ENCODE measurements around the gene FTO.

The FTO gene

DNA sequence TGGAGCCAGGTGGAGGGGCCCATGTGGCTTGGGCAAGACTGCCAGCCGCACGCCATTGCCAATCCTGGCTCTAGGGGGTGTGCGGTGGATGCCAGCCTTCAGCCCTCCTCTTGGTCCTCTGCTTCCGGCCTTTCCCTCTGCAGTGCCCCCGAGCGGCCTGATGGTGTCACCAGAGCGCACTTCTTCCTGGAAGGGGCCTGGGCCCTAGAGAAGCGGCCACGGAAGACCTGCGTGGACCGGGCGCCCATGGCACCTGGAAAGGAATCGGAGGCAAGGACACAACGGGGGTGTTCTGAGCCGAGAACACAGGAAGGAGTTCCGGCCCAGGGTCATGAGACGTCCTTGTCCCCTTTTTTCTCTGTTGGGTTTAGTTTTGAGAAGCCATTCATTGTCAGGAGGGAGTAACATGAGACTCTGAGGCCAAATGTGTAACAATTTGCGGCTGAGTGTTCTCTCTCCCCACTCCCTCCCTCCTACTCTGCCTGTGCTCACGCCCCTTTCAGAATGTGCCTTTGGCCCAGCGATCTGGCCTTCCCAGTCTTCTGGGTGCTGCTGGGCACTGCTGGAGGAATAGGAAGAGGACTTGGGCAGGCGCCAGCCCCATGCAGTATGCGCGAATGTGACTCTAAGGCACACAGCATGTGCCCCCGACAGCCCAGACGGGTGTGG lies 489.8 kb downstream of the FTO start:
- peak; percentile 3 for DNase-seq

DNA sequence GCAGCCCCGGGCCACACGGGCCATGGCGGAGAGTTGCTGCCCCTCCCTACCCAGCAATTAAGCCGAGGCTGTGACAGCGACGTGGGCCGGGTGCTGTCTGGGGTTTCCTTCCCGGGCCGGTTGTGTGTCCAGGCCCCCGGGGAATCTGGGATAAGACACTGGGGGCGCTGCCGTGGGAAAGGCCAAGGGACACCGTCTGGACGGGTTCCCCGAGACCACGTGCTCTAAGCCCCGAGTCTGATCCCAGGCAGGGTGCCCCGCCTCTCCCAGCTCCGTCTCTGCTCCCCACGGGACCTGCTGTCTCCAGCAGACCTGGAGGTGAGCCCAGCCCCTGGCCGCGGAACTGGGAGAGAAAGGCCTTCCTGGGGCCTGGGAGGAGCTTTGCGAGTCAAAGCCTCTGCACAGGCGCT lies 490.4 kb downstream of the FTO start:
- DNase-seq: no peak

DNA sequence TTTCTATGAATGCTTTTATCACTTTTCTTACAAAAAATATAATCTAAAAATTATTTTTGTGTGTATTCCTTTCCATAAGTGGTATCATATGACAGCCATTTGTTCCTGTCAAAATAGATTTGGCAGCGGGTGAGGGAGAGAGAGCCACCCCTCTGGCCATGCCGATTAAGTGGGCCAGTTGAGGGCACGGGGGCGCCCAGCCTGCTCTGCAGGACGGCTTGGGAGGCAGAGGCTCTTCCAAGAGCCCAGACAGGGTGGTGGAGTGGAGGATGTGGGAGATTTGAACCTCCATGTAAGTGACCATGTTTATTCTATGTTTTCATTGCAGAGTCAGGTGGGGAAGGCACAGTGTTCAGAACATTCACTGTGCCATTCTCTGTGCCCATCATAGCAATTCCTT lies 493.8 kb downstream of the FTO start:
- no peak for DNase-seq

DNA sequence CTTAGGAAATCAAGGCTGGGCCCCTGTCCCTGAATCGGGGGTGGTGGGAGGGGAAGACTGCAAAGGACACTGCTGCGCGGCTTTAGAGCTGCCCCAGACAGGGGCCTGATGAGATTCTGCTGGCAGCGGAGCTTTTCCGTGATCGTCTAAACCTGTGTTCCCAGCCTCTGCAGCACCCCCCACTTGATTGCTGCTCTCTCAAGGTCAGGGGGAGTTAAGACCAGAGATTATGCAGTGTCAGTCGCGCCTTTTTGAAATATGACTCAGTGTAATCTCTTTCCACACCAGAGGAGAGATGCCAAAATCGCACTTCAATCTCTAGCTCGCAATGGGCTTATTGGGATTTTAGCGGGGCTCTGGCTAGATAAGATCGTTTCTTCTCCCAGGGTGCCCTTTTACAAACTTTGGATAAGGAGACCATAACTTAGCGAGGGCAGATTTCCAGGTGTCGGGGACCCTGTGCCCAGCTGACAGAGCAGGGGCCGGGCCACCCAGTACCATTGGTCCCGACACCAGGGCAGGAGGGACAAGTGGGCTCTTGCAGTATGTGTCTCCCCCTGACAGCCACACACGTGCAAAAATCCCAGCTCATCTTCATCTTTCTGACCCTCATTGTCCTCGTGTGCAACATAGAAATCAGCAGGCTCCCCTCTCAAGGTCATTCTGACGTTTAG lies 495.7 kb downstream of the FTO start:
- no peak for DNase-seq

DNA sequence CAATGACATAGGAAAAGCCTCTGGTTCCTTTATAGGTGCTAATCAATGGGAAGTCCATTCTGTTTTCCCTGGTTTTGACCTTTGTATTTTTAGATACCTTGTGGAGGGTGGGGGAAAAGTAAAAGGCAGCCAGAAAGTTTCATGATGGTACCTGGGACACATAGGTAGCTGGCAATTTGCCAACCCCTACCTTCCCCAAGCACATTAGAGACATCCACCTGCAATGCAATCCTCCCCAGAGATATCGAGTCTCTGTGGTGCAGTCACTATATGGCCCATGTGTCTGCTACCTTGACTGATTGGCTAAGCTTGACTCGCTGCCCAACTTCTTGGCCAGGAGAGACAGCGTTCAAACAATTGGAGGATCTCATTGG lies 496.2 kb downstream of the FTO start:
- no peak for DNase-seq

DNA sequence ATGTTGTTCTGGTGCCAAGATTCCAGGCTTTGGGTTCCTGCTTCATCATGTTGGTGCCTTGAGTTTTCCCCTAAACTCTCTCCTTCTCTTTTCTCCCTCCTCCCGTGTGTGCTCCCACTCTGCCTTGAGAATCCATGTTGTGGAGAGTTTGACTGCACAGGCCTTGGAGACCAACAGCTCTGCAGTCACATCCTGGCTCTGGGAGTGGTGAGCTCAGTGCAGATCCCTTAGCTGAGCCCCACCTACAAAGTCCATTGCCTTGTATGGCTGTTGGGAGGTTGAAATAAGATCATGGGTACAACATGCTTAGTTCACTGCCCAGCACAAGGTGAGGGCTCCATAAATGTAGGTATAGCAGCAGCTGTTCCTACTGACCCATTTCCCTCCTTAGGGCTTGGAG lies 496.8 kb downstream of the FTO start:
- DNase-seq: no peak

DNA sequence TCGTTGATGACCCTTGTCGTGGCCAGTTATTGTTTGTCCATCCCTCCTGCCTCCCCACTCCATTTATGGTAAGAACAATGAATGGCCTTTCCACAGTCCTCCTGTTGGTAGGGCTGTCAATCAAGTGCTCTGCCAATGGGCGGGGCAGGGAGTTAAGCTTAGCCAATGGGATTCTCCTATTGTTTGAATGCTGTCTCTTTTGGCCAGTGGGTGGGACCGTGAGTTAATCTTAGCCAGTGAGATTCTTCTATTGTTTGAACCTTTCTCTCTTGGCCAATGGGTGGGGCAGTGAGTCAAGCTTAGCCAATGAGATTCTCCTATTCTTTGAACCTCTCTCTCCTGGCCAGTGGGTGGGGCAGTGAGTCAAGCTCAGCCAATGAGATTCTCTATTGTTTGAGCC lies 497.2 kb downstream of the FTO start:
- no peak for DNase-seq

All from activated naive CD4-positive, alpha-beta T cell treated with Interleukin-2 at 50 U/mL for 16 hours (primary cell).